ENCODE measurements around the gene PDGFRA.

The PDGFRA gene

GRCh38 chr4:54322818-54323417 is 93.8 kb downstream of the PDGFRA start:
- POLR2A ChIA-PET, result no interaction called here

GRCh38 chr4:54330896-54331295 is 101.8 kb downstream of the PDGFRA start:
- POLR2A ChIA-PET, result no interaction called here
- TF ChIP-seq ZNF112 (tag by site-specific recombination; IDR thresholded peaks at IDR 0.05) (no peak), SP7 (tag by site-specific recombination; IDR thresholded peaks at IDR 0.05) (no peak), ZNF623 (tag by site-specific recombination; IDR thresholded peaks at IDR 0.05) (no peak), ZNF354C (tag by site-specific recombination; IDR thresholded peaks at IDR 0.05; ENCODE audit: borderline replicate concordance, low read depth) (no peak), ZEB2 (tag by site-specific recombination; IDR thresholded peaks at IDR 0.05) (no peak), ZNF830 (tag by site-specific recombination; IDR thresholded peaks at IDR 0.05; ENCODE audit: low read depth) (no peak), ZNF548 (tag by site-specific recombination; IDR thresholded peaks at IDR 0.05) (no peak), ZNF692 (tag by site-specific recombination; IDR thresholded peaks at IDR 0.05) (no peak), ZNF132 (tag by site-specific recombination; IDR thresholded peaks at IDR 0.05; ENCODE audit: borderline replicate concordance) (no peak), ZNF791 (tag by site-specific recombination; IDR thresholded peaks at IDR 0.05) (no peak), PATZ1 (tag by site-specific recombination; IDR thresholded peaks at IDR 0.05) (no peak)
- Histone ChIP-seq H3K4me1 (ENCODE audit: control insufficient read depth, insufficient read depth, low read length) (no peaks in the 10 kb centered on the region), H3K36me3 (ENCODE audit: control insufficient read depth in 2 of 2, insufficient read depth in 1 of 2, low read length in 2 of 2) (no peaks in the 10 kb centered on the region), H3K9me3 (ENCODE audit: control insufficient read depth, insufficient read depth, low read depth, low read length) (no peaks in the 10 kb centered on the region), H3K27ac (ENCODE audit: extremely low read depth, low read depth, low read length) (no peak overlapping the region), H3K4me3 (ENCODE audit: low read depth, low read length) (no peak overlapping the region)
- CTCF ChIA-PET, result no interaction called here

More at GRCh38 chr4:54322818-54323417, 93.8 kb downstream of the PDGFRA start:
- peak; percentile 70 for TF ChIP-seq ZNF654 (tag by site-specific recombination; IDR thresholded peaks at IDR 0.05; ENCODE audit: low read depth)
- 0 out of 2 replicates have a peak, but pooled peaks have one; percentile 15 for TF ChIP-seq ZNF660 (tag by site-specific recombination; IDR thresholded peaks at IDR 0.05)
- no peak for TF ChIP-seq GLIS2 (tag by site-specific recombination; IDR thresholded peaks at IDR 0.05)
- TF ChIP-seq ZNF398 (tag by site-specific recombination; IDR thresholded peaks at IDR 0.05), result no peak
- 0 out of 2 replicates have a peak, but pooled peaks have one; percentile 41 for TF ChIP-seq ZNF692 (tag by site-specific recombination; IDR thresholded peaks at IDR 0.05)
- 0 out of 2 replicates have a peak, but pooled peaks have one; percentile 20 for TF ChIP-seq ZBTB17 (tag by site-specific recombination; IDR thresholded peaks at IDR 0.05)
- no peak for TF ChIP-seq ZNF211 (tag by site-specific recombination; IDR thresholded peaks at IDR 0.05; ENCODE audit: low read depth)
- TF ChIP-seq ZNF18 (tag by site-specific recombination; IDR thresholded peaks at IDR 0.05), result no peak
- no peak for TF ChIP-seq ZNF580 (tag by site-specific recombination; IDR thresholded peaks at IDR 0.05)
- Histone ChIP-seq H3K36me3 (ENCODE audit: control insufficient read depth in 2 of 2, insufficient read depth in 1 of 2, low read length in 2 of 2) (no peaks in the 10 kb centered on the region), H3K4me3 (ENCODE audit: low read depth, low read length) (no peak overlapping the region), H3K4me1 (ENCODE audit: control insufficient read depth, insufficient read depth, low read length) (no peaks in the 10 kb centered on the region), H3K9me3 (ENCODE audit: control insufficient read depth, insufficient read depth, low read depth, low read length) (no peaks in the 10 kb centered on the region), H3K27ac (ENCODE audit: extremely low read depth, low read depth, low read length) (no peak overlapping the region)
- CTCF ChIA-PET, result interaction anchor here (0.5 to 2.0 kb wide), 8 partner anchors 13 to 639 kb away, joined by 3 to 10 read pairs (median 4); no protein-coding TSS in a partner anchor

All from HEK293 (cell line).